ENCODE data around the gene PPIE. TPM values are rescaled to one million over a fixed set of nuclear protein-coding genes. Genes with fewer than 3 reads are reported as not detected.

Gene PPIE
- total RNA-seq, 1 experiment from 2014 or later: 36.3 TPM

DNA sequence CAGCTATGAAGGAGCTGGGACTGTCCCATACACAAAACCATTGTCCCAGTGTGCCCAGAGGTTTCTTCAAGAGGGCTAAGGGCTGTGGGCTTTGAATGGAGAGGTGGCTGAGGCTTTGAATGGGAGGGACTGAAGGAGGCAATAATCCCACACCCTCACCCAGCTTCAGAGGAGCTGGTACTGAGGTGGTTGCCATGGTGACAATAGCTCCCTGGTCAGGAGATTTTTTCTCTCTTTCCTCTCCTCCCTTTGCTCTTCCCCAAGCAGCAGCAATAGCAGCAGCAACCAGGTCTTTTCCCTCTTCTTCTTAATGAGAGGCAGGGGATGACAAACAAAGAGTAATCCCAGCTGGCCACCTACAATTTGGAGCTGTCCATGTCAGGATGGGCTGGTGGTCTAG is 49.0 kb upstream of the PPIE start:
- Histone ChIP-seq H3K79me2 (ENCODE audit: insufficient read depth, low read length) (no peaks in the 10 kb centered on the region), H3K56ac (ENCODE audit: insufficient read length, low read depth, low read length) (no peak overlapping the region), H3K27me3 (ENCODE audit: insufficient read depth, low read length) (peaks cover 87% of the 10 kb centered on the region), H2AK5ac (ENCODE audit: insufficient read length, low read length) (no peak overlapping the region), H2BK5ac (ENCODE audit: insufficient read length, low read length) (no peak overlapping the region), H2BK12ac (ENCODE audit: insufficient read length, low read depth, low read length) (no peak overlapping the region), H3K9ac (ENCODE audit: extremely low read depth, insufficient read length, low read length) (no peak overlapping the region), H3K23me2 (ENCODE audit: insufficient read length, low read depth, low read length, poor library complexity, severe bottlenecking) (peaks cover 12% of the 10 kb centered on the region), H3K27ac (ENCODE audit: insufficient read length, low read depth, low read length) (no peak overlapping the region), H4K5ac (ENCODE audit: insufficient read length, low read depth, low read length) (no peak overlapping the region), H3K14ac (ENCODE audit: insufficient read depth, low read length) (no peak overlapping the region), H4K91ac (ENCODE audit: insufficient read length, low read depth, low read length) (no peak overlapping the region), H2BK120ac (ENCODE audit: low read depth, low read length, poor library complexity, severe bottlenecking) (no peak overlapping the region), H4K8ac (replicated peaks; ENCODE audit: insufficient read length, low read depth, low read length) (no peak overlapping the region), H3K18ac (ENCODE audit: insufficient read length, low read depth, low read length) (no peak overlapping the region), H3K4ac (ENCODE audit: low read depth, low read length) (no peak overlapping the region), H3K23ac (ENCODE audit: insufficient read length, low read depth, low read length) (no peak overlapping the region), H3K79me1 (ENCODE audit: insufficient read depth, low read depth, low read length, poor library complexity, severe bottlenecking) (no peaks in the 10 kb centered on the region), H2AFZ (ENCODE audit: low read length) (no peak overlapping the region), H3T11ph (ENCODE audit: low read length) (no peak overlapping the region), H3K4me2 (ENCODE audit: insufficient read depth, insufficient read length, low read length) (no peak overlapping the region), H2BK15ac (ENCODE audit: low read depth, low read length) (no peak overlapping the region), H3K9me3 (ENCODE audit: control insufficient read depth, low read depth, low read length) (no peaks in the 10 kb centered on the region), H2BK20ac (ENCODE audit: low read depth, low read length, poor library complexity, severe bottlenecking) (no peak overlapping the region), H3K4me1 (ENCODE audit: insufficient read depth, low read length) (no peaks in the 10 kb centered on the region), H4K20me1 (ENCODE audit: control insufficient read depth, insufficient read depth, insufficient read length) (no peaks in the 10 kb centered on the region)
- peaks cover 0 to 9% of the 10 kb centered on the region in 2 experiments; a peak in 3 of 4 replicates for H3K4me1 Mint-ChIP-seq
- no peak overlapping the region for H3K27ac Mint-ChIP-seq
- no peaks in the 10 kb centered on the region for H3K36me3 Mint-ChIP-seq (ENCODE audit: insufficient read depth in 1 of 3, low read depth in 3 of 3)
- H3K4me3 Mint-ChIP-seq: no peak overlapping the region
- TF ChIP-seq, protein P1, sequence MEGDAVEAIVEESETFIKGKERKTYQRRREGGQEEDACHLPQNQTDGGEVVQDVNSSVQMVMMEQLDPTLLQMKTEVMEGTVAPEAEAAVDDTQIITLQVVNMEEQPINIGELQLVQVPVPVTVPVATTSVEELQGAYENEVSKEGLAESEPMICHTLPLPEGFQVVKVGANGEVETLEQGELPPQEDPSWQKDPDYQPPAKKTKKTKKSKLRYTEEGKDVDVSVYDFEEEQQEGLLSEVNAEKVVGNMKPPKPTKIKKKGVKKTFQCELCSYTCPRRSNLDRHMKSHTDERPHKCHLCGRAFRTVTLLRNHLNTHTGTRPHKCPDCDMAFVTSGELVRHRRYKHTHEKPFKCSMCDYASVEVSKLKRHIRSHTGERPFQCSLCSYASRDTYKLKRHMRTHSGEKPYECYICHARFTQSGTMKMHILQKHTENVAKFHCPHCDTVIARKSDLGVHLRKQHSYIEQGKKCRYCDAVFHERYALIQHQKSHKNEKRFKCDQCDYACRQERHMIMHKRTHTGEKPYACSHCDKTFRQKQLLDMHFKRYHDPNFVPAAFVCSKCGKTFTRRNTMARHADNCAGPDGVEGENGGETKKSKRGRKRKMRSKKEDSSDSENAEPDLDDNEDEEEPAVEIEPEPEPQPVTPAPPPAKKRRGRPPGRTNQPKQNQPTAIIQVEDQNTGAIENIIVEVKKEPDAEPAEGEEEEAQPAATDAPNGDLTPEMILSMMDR (conservative IDR thresholded peaks at IDR 0.05): no peak
- no peak for DNase-seq
- peaks cover 100% of the 10 kb centered on the region for H3K27me3 Mint-ChIP-seq (ENCODE audit: low read depth)
- peaks cover 0 to 2% of the 10 kb centered on the region in 2 experiments; a peak in 1 of 5 replicates for H3K9me3 Mint-ChIP-seq
